ENCODE data around the gene ANKRD63. TPM values are rescaled to one million over a fixed set of nuclear protein-coding genes. Genes with fewer than 3 reads are reported as not detected.

The ANKRD63 gene
- total RNA-seq, 1 donor from 2014 or later: not detected

DNA sequence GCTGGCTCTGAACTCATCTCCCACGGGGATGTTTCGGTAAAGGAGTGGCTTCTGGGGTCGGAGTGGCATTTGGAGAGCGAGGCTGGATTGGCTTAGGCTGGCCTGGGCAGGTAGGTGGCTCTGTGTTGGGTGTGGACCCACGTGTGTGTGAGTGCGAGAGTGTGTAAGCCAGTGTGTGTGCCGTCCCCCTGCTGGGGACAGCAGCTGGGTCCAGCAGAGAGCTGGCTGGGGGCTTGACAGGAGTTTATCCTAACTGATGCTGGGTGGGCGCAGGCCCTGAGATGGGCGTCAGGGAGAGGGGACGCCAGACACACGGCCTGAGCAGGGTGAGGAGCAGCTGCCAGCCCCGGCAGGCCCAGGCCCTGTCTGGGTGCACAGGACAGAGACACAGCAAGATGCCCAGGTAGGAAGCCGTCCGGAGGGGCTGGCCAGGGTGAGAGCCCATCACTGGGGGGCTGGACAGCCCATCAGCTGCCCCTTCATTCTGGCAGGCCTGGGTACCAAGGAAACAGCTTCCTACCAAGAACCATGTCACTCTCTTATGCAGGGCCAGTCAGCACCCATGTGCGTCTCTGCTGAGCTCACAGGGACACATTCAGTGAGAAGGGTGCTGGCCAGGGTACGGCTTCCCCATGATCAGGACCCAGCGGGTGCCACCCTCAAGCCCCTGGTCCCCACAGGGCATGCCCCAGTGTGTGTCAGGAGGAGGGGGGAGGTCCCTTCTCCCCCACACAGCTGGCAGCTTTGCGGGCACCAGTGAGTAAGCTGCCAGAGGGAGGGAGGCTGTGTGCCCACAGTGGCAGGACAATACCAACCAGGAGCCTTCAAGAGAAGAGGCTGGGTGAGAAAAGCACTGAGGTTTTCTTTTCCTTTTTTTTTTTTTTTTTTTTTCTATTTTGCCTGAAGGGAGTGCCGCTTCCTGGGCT lies 42.9 kb downstream of the ANKRD63 start:
- DNase-seq (ENCODE audit: low read depth): no peak
- H3K4me3 ChIP-seq (ENCODE audit: low read depth, low read length): no peak overlapping the region
- H3K36me3 ChIP-seq (ENCODE audit: control insufficient read depth, insufficient read depth, low read length): no peaks in the 10 kb centered on the region
- TF ChIP-seq CTCF (IDR thresholded peaks at IDR 0.05; ENCODE audit: insufficient read depth, low read length, poor library complexity, severe bottlenecking): no peak
- H3K27me3 ChIP-seq (ENCODE audit: control insufficient read depth, insufficient read depth, low read length): no peaks in the 10 kb centered on the region

- Histone ChIP-seq H3K36me3 (ENCODE audit: control insufficient read depth, insufficient read depth, low read length) (no peaks in the 10 kb centered on the region), H3K4me3 (ENCODE audit: low read depth, low read length) (no peak overlapping the region), H3K27me3 (ENCODE audit: control insufficient read depth, insufficient read depth, low read length) (no peaks in the 10 kb centered on the region)
- no peak for DNase-seq (ENCODE audit: low read depth)
- TF ChIP-seq CTCF (IDR thresholded peaks at IDR 0.05; ENCODE audit: insufficient read depth, low read length, poor library complexity, severe bottlenecking): no peak
Measured at GRCh38 chr15:40239404-40239692, 43.5 kb downstream of the ANKRD63 start.

DNA sequence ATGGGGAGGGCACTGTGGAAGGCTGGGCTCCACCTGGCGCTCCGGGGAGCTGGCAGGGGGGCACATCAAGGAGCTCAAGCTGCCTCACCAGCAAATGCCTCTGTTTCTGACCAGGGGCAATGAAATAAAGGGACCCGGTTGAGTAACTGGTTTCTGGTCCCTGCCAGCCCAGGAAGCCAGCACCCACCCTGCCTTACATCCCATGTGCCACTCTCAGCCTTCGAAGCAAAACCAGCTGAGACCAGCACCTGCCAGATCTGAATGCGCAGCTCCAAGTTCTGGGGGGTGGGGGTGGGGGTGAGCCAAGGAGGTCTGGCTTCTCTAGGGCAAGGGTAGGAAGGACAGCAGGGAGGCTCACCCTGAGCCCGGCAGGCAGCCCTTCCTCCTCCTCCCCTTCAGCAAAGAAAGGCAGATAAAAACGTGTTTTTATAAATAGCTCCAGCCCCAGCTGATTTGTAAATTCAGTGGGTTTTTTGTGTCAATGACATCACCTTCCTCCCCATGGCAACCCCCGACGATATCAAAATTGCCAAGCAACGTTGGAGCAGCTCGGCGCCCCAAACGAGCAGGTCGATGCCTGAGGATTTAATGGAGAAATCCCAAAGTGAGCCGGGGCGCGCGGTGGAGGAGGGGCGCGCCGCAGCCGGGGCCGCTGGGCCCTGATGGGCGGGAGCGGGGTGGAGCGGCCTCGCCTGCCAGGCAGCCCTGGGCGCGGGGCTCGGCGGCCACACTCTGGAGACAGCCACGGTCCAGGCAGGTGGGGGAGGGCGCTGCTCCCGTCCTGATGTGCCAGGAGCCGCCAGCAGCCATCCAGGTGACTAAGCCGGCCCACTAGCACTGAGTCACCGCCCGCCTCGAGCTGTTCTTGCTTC lies 44.1 kb downstream of the ANKRD63 start, which contains the start of gene PAK6:
PAK6 (plus strand) TSS at position 532 of the 872 bp plus-strand sequence. CDS start 25,723 bp downstream, outside the sequence.
- no peaks in the 10 kb centered on the region for H3K36me3 ChIP-seq (ENCODE audit: control insufficient read depth, insufficient read depth, low read length)
- H3K27me3 ChIP-seq (ENCODE audit: control insufficient read depth, insufficient read depth, low read length): no peaks in the 10 kb centered on the region
- no peak for TF ChIP-seq CTCF (IDR thresholded peaks at IDR 0.05; ENCODE audit: insufficient read depth, low read length, poor library complexity, severe bottlenecking)
- peak within 1 kb of the TSS; percentile 21 for H3K4me3 ChIP-seq (ENCODE audit: low read depth, low read length)
- peak; percentile 51 for DNase-seq (ENCODE audit: low read depth)

- no peak for DNase-seq (ENCODE audit: low read depth)
- Histone ChIP-seq H3K4me3 (ENCODE audit: low read depth, low read length) (no peak overlapping the region), H3K36me3 (ENCODE audit: control insufficient read depth, insufficient read depth, low read length) (no peaks in the 10 kb centered on the region), H3K27me3 (ENCODE audit: control insufficient read depth, insufficient read depth, low read length) (no peaks in the 10 kb centered on the region)
- TF ChIP-seq CTCF (IDR thresholded peaks at IDR 0.05; ENCODE audit: insufficient read depth, low read length, poor library complexity, severe bottlenecking): no peak
Measured at GRCh38 chr15:40235201-40235885, 47.5 kb downstream of the ANKRD63 start.

DNA sequence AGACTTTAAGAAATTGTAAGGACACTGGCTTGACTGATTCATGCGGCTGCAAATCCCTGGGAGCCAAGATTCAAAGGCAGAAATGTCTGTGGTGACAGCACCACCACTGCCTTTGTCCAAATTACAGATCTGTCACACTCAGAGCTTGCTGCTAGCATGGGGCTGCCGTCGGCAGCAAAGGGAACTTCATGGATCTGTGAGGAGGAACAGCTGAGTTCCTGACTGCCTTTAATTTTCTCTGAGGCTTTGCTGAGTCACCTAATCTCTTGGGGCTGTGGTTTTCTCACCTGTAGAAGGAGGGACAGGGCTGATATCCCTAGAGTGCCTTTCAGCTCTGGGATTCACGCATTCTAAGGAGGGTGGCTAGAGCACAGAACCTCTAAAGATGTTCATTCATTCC lies 48.1 kb downstream of the ANKRD63 start:
- no peak for DNase-seq (ENCODE audit: low read depth)
- no peak for TF ChIP-seq CTCF (IDR thresholded peaks at IDR 0.05; ENCODE audit: insufficient read depth, low read length, poor library complexity, severe bottlenecking)
- Histone ChIP-seq H3K27me3 (ENCODE audit: control insufficient read depth, insufficient read depth, low read length) (no peaks in the 10 kb centered on the region), H3K36me3 (ENCODE audit: control insufficient read depth, insufficient read depth, low read length) (no peaks in the 10 kb centered on the region), H3K4me3 (ENCODE audit: low read depth, low read length) (no peak overlapping the region)

Measured in kidney epithelial cell (primary cell).